Pancreas (tissue), 10 donors: ENCODE measurements around the gene UCP3. TPM values are rescaled to one million over a fixed set of nuclear protein-coding genes. Genes with fewer than 3 reads are reported as not detected.

Experiments
- ATAC-seq, 4 donors: fragments of 200-7000 bp; cut with Tn5 transposase; one replicate each; pipeline versions ENCODE4 v1.8.0 to v1.9.1; 2020; ENCODE audit warnings: mild to moderate bottlenecking in 4 of 4, moderate library complexity in 4 of 4
- DNase-seq, 6 donors: peaks; one replicate each; pipeline ENCODE4 v3.0.0-alpha.2; 2020
- FAIRE-seq: peaks from 2 replicates; lab custom pipeline; 2012; peaks lifted over from hg19 to GRCh38; lab: Jason Lieb, UNC
- H3K27ac ChIP-seq, 4 donors: fragments of 200-600 bp; sonication (generic); 1 replicate in 3 of 4; 2 replicates in 1 of 4; pipeline versions ENCODE4 v1.5.0 to v1.8.0; 2020
- H3K27me3 ChIP-seq, 4 donors: fragments of 200-600 bp; one replicate each; pipeline ENCODE4 v1.8.0; 2021
- H3K36me3 ChIP-seq, 3 donors: fragments of 200-600 bp; sonication (generic) in 1 of 3; one replicate each; pipeline versions ENCODE4 v1.5.0 to v1.8.0; 2020 to 2021
- H3K4me1 ChIP-seq, 3 donors: fragments of 200-600 bp; one replicate each; pipeline ENCODE4 v1.8.0; 2021
- H3K4me3 ChIP-seq, 4 donors: fragments of 200-600 bp; sonication (generic) in 2 of 4; one replicate each; pipeline versions ENCODE4 v1.5.0 to v1.8.0; 2020 to 2021
- H3K9me3 ChIP-seq, 4 donors: fragments of 200-600 bp; one replicate each; pipeline ENCODE4 v1.8.0; 2021
- CTCF ChIP-seq, 4 donors: fragments of 200-600 bp; sonication (generic) in 3 of 4; IDR thresholded peaks; one replicate each; pipeline versions ENCODE4 v1.5.0 to v1.8.0; 2021; ENCODE audit warnings: antibody characterized with exemption in 4 of 4
- WGBS, 2 donors: extraction: QIAGEN DNeasy Blood & Tissue Kit; methylation state at CpG; one replicate each; pipeline ENCODE4 v1.1.7; 2013; 5-methylcytosine and 5-hydroxymethylcytosine counted together
- intact Hi-C, 3 donors: fragments of 100-400 bp; cut with DNase I; formaldehyde crosslinking; loops; one replicate each; pipeline versions ENCODE4 v1.11.1 to v1.14.2; 2022
- polyA plus RNA-seq, 2 donors: library from polyadenylated mRNA; stranded (reverse); fragments of 200-250 nt; gene quantifications; one replicate each; pipeline ENCODE4 v1.2.3, GENCODE V29; 2013
- total RNA-seq, 6 donors: library from RNA; stranded (reverse); fragmentation: NEBNext Ultra II Directional in 4 of 6; extraction: Animal tissue kit (Norgen Biotek cat#: 25700) in 4 of 6; gene quantifications; one replicate each; pipeline versions ENCODE4 v1.2.1 to v1.2.4, GENCODE V29; 2021 to 2023
- donor health status: healthy with polysubstance abuse.
- donor health status: DM: no; HTN: no; CAD: no; lungs with moderate emphysema.
- donor health status: DM: no; HTN: no; CAD: no.
- donor health status: control.
- donor health status: control.
- donor health status: Bipolar disorder and iron deficiency.
- donor health status: DM: yes; HTN: yes; CAD: no.
- donor health status: DM: no; HTN: no; CAD: no.
- donor health status: DM: no; HTN: no; CAD: no.
- donor health status: DM: yes; HTN: yes; CAD: no.

The UCP3 gene
- total and polyA plus RNA-seq, 8 donors = 0.32 to 2.0 (median 0.87) TPM

- Histone ChIP-seq H3K27me3 (no peaks in the 10 kb centered on the region), H3K9me3 (no peaks in the 10 kb centered on the region), H3K27ac (no peak overlapping the region), H3K4me3 (no peak overlapping the region), H3K4me1 (no peaks in the 10 kb centered on the region), H3K36me3 (no peaks in the 10 kb centered on the region)
- intact Hi-C loops = no loop called here
- 72 to 80% methylated on average over 7 of the region's 7 CpGs for WGBS, 2 donors
- FAIRE-seq (no peak), DNase-seq (no peak), ATAC-seq (no peak)
- no peak for TF ChIP-seq CTCF (IDR thresholded peaks at IDR 0.05)
Measured at GRCh38 chr11:74006743-74007304, 2.1 kb downstream of the UCP3 start.

- DNase-seq = no peak
- WGBS, 2 donors = 92 to 93% methylated on average over 29 of the region's 29 CpGs
- H3K27ac ChIP-seq = no peak overlapping the region
Measured at GRCh38 chr11:74005721-74006517, 3.0 kb downstream of the UCP3 start.

GRCh38 chr11:74004759-74005615, 3.9 kb downstream of the UCP3 start:
- FAIRE-seq (no peak), DNase-seq (no peak), ATAC-seq (peak in 3 of 4 donors; percentile 18 to 63 (median 54))
- Histone ChIP-seq H3K9me3 (no peaks in the 10 kb centered on the region), H3K4me1 (no peaks in the 10 kb centered on the region), H3K27me3 (no peaks in the 10 kb centered on the region), H3K27ac (no peak overlapping the region), H3K4me3 (no peak overlapping the region), H3K36me3 (no peaks in the 10 kb centered on the region)
- intact Hi-C loops = no loop called here
- no peak for TF ChIP-seq CTCF (IDR thresholded peaks at IDR 0.05)
- WGBS, 2 donors = 74 to 75% methylated on average over 11 of the region's 11 CpGs

More at GRCh38 chr11:74005721-74006517, 3.0 kb downstream of the UCP3 start:
- TF ChIP-seq CTCF (IDR thresholded peaks at IDR 0.05) = no peak
- intact Hi-C loops = no loop called here
- Histone ChIP-seq H3K4me3 (no peak overlapping the region), H3K4me1 (no peaks in the 10 kb centered on the region), H3K36me3 (no peaks in the 10 kb centered on the region), H3K27me3 (no peaks in the 10 kb centered on the region), H3K9me3 (no peaks in the 10 kb centered on the region)
- FAIRE-seq = no peak
- no peak for ATAC-seq

GRCh38 chr11:74004046-74004695, 4.7 kb downstream of the UCP3 start:
- H3K27ac ChIP-seq = no peak overlapping the region
- H3K36me3 ChIP-seq = no peaks in the 10 kb centered on the region
- intact Hi-C loops = no loop called here
- FAIRE-seq (no peak), DNase-seq (peak in 1 of 6 donors; percentile 18), ATAC-seq (no peak)
- H3K27me3 ChIP-seq = no peaks in the 10 kb centered on the region
- no peak overlapping the region for H3K4me3 ChIP-seq
- 84 to 86% methylated on average over 6 of the region's 6 CpGs for WGBS, 2 donors
- H3K4me1 ChIP-seq = no peaks in the 10 kb centered on the region
- no peaks in the 10 kb centered on the region for H3K9me3 ChIP-seq
- TF ChIP-seq CTCF (IDR thresholded peaks at IDR 0.05) = no peak
